ENCODE measurements around the gene FBN1.

Gene FBN1

GRCh38 chr15:48623456-48623855 lies 22.1 kb downstream of the FBN1 start:
- no peak for DNase-seq (ENCODE audit: low read depth in 2 of 2)

GRCh38 chr15:48622237-48622636 lies 23.3 kb downstream of the FBN1 start:
- no peak for DNase-seq (ENCODE audit: low read depth in 2 of 2)

- no peak for DNase-seq (ENCODE audit: low read depth in 2 of 2)
Measured at GRCh38 chr15:48619446-48619845, 26.1 kb downstream of the FBN1 start.

- no peak for DNase-seq (ENCODE audit: low read depth in 2 of 2)
Measured at GRCh38 chr15:48617619-48618018, 27.9 kb downstream of the FBN1 start.

- no peak for DNase-seq (ENCODE audit: low read depth in 2 of 2)
Measured at GRCh38 chr15:48616216-48616615, 29.3 kb downstream of the FBN1 start.

- DNase-seq (ENCODE audit: low read depth in 2 of 2) = no peak
Measured at GRCh38 chr15:48614051-48614450, 31.5 kb downstream of the FBN1 start.

GRCh38 chr15:48609486-48609885 lies 36.0 kb downstream of the FBN1 start:
- DNase-seq (ENCODE audit: low read depth in 2 of 2) = no peak

GRCh38 chr15:48607846-48608245 lies 37.7 kb downstream of the FBN1 start:
- DNase-seq (ENCODE audit: low read depth in 2 of 2) = no peak

- no peak for DNase-seq (ENCODE audit: low read depth in 2 of 2)
Measured at GRCh38 chr15:48604567-48604966, 40.9 kb downstream of the FBN1 start.

- DNase-seq (ENCODE audit: low read depth in 2 of 2) = no peak
Measured at GRCh38 chr15:48603922-48604321, 41.6 kb downstream of the FBN1 start.

- no peak for DNase-seq (ENCODE audit: low read depth in 2 of 2)
Measured at GRCh38 chr15:48603123-48603500, 42.4 kb downstream of the FBN1 start.

GRCh38 chr15:48602358-48603122 lies 43.0 kb downstream of the FBN1 start:
- DNase-seq (ENCODE audit: low read depth in 2 of 2) = no peak

GRCh38 chr15:48601095-48601494 lies 44.4 kb downstream of the FBN1 start:
- DNase-seq (ENCODE audit: low read depth in 2 of 2) = no peak

- no peak for DNase-seq (ENCODE audit: low read depth in 2 of 2)
Measured at GRCh38 chr15:48596841-48597240, 48.7 kb downstream of the FBN1 start.

- no peak for DNase-seq (ENCODE audit: low read depth in 2 of 2)
Measured at GRCh38 chr15:48596415-48596814, 49.1 kb downstream of the FBN1 start.

GRCh38 chr15:48595981-48596380 lies 49.5 kb downstream of the FBN1 start:
- no peak for DNase-seq (ENCODE audit: low read depth in 2 of 2)

GRCh38 chr15:48592933-48593332 lies 52.6 kb downstream of the FBN1 start:
- DNase-seq (ENCODE audit: low read depth in 2 of 2) = no peak

GRCh38 chr15:48592221-48592731 lies 53.2 kb downstream of the FBN1 start:
- no peak for DNase-seq (ENCODE audit: low read depth in 2 of 2)

- DNase-seq (ENCODE audit: low read depth in 2 of 2) = no peak
Measured at GRCh38 chr15:48590723-48591122, 54.8 kb downstream of the FBN1 start.

- DNase-seq (ENCODE audit: low read depth in 2 of 2) = no peak
Measured at GRCh38 chr15:48584812-48585563, 60.5 kb downstream of the FBN1 start.

- DNase-seq (ENCODE audit: low read depth in 2 of 2) = no peak
Measured at GRCh38 chr15:48584090-48584811, 61.3 kb downstream of the FBN1 start.

GRCh38 chr15:48582452-48583247 lies 62.9 kb downstream of the FBN1 start:
- DNase-seq (ENCODE audit: low read depth in 2 of 2) = no peak

Data from activated CD4-positive, alpha-beta T cell treated with anti-CD3 and anti-CD28 coated beads for 24 hours (primary cell).